Measurements from ENCODE around the gene PNPLA7. TPM values are rescaled to one million over a fixed set of nuclear protein-coding genes. Genes with fewer than 3 reads are reported as not detected.

The PNPLA7 gene
- total and polyA plus RNA-seq, 2 of the 13 experiments (the other 11 are each of a cell fraction or from before 2014, with no cell fraction given) = 0.42 to 1.5 TPM

GRCh38 chr9:137454597-137455358, 95.4 kb downstream of the PNPLA7 start (continued):
- TF ChIP-seq AKNA (CRISPR knock-in tag; IDR thresholded peaks at IDR 0.05; ENCODE audit: borderline replicate concordance) = no peak
- peak; percentile 82; the same call in 1 of the 2 replicates for TF ChIP-seq ZNF703 (CRISPR knock-in tag; IDR thresholded peaks at IDR 0.05; ENCODE audit: borderline replicate concordance)
- no peak for TF ChIP-seq ZBTB44 (CRISPR knock-in tag; IDR thresholded peaks at IDR 0.05)
- TF ChIP-seq AKAP8 (CRISPR knock-in tag; IDR thresholded peaks at IDR 0.05) = peak; percentile 98
- no peak for TF ChIP-seq CEBPZ (IDR thresholded peaks at IDR 0.05; ENCODE audit: low read length)
- TF ChIP-seq HES4 (CRISPR knock-in tag; IDR thresholded peaks at IDR 0.05; ENCODE audit: borderline replicate concordance) = peak; percentile 88
- TF ChIP-seq KAT2B (IDR thresholded peaks at IDR 0.05; ENCODE audit: borderline replicate concordance, low read depth, low read length) = no peak
- TF ChIP-seq KLF12 (CRISPR knock-in tag; IDR thresholded peaks at IDR 0.05; ENCODE audit: borderline replicate concordance) = no peak; the same call in 1 of the 2 replicates
- no peak for TF ChIP-seq FOXO4 (CRISPR knock-in tag; conservative IDR thresholded peaks at IDR 0.05)
- no peak; the same call in none of the 2 replicates for TF ChIP-seq RAD21 (CRISPR knock-in tag; IDR thresholded peaks at IDR 0.05)
- TF ChIP-seq ZNF274 (CRISPR knock-in tag; IDR thresholded peaks at IDR 0.05) = 0 out of 2 replicates have a peak, but pooled peaks have one; percentile 78
- peak; percentile 71; the same call in 1 of the 2 replicates for TF ChIP-seq MIER3 (CRISPR knock-in tag; IDR thresholded peaks at IDR 0.05; ENCODE audit: borderline replicate concordance)
- TF ChIP-seq MBNL3 (CRISPR knock-in tag; conservative IDR thresholded peaks at IDR 0.05) = no peak
- peak; percentile 89 for TF ChIP-seq KLF6 (CRISPR knock-in tag; IDR thresholded peaks at IDR 0.05)
- TF ChIP-seq FOXO1 (CRISPR knock-in tag; IDR thresholded peaks at IDR 0.05) = peak; percentile 39; the same call in 1 of the 2 replicates
- TF ChIP-seq NBN (conservative IDR thresholded peaks at IDR 0.05) = no peak
- TF ChIP-seq NCOA5 (CRISPR knock-in tag; IDR thresholded peaks at IDR 0.05) = no peak

Data from HepG2 (cell line).